HG02884 (cell line): ENCODE results near the gene HEXD.

ENCODE experiments used
- ATAC-seq: cut with Tn5 transposase; IDR thresholded peaks from one replicate; pipeline ENCODE4 v1.9.1; 2021; ENCODE audit warnings: mild to moderate bottlenecking, moderate library complexity; ENCODE audit not compliant: unreplicated experiment

HEXD gene

DNA sequence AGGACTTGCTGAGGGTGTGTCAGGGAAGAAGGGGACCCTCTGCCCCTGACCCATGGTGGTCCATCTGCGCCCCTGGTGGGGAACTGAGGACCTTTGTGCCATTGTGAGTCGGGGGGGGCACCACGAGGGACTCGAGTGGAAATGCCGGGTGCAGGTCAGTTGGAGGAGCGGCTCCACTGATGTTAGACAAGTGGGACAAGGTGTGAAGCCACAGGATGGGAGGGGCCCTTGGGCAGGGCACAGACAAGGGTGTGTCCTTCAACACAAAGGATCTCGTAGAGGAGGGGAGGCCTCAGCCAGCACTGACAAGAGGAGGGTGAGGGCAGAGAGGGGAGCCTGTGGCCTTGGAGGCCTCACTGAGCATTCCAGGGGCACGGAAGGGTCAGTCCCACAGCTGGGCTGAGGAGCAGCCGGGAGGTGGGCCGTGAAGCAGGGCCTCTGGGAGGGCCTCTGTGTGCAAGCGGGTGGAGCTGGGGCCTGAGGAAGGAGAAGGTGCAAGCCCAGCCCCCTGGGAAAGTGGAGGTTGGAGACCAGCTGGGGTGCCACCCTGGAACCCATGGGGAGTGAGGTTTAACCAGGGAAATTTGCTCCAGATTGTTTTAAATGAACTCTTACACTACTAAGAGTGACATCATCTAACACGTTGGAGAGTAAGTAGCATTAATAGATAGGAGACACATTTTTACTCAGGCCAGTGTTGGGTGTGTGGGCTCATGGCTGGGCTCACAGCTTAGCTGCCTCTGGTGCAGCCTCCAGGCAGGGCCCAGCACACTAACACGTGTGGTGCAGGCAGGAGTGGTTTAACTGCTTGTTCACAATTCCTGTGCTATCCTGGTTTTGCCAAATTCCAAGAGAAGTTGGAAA lies 68.3 kb downstream of the HEXD start:
- no peak for ATAC-seq

DNA sequence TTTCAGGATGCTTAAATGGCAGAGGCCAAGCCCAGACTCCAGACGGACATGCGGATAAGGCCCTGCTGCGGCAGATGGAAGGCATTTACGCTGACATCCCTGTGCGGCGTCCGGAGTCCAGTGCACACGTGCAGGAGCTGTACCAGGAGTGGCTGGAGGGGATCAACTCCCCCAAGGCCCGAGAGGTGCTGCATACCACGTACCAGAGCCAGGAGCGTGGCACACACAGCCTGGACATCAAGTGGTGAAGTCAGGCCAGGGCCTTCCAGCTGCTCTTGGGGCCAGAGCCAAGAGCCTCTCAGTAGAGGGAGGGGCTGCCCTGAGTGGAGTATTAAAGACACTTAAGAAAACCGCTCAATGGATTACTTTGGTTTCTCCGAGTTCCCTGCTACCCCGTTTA lies 69.8 kb downstream of the HEXD start:
- ATAC-seq: no peak

DNA sequence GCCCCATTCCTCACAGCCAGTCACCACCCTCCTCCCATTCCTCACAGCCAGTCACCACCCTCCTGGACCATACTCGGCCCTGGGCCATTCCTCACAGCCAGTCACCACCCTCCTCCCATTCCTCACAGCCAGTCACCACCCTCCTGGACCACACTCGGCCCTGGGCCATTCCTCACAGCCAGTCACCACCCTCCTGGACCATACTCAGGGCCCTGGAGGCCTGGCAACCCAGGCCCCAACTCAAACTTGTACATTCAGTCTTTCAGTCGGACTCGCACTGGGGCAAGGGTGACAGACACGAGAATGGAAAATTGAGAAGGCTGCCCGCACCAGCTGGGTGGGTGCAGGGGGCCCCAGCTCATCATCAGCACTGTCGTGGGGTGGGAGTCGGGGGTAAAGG lies 71.0 kb downstream of the HEXD start:
- no peak for ATAC-seq

DNA sequence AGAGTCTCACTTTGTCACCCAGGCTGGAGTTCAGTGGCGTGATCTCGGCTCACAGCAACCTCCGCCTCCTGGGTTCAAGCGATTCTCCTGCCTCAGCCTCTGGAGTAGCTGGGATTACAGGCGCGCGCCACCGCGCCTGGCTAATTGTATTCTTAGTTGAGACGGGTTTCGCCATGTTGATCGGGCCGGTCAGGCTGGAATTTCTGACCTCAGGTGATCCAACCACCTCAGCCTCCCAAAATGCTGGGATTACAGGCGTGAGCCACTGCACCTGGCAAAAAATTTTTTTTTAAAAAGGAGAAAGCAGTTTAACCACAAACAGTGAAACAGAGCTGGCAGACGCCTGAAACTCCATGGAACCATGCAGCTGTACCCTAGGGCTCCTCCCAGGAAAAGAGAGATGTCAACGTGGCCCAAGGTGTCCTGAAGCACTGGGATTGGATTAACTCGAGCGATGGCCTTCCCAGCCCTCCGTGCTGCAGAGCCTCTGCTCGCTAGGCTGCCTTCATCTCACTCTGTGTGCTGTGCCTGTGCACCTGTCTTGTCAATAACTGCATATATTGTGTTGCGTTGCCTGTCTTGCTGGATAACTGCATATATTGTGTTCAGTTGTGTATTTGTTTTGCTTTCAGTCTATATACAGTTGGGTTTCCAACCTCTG lies 71.8 kb downstream of the HEXD start:
- ATAC-seq: no peak

DNA sequence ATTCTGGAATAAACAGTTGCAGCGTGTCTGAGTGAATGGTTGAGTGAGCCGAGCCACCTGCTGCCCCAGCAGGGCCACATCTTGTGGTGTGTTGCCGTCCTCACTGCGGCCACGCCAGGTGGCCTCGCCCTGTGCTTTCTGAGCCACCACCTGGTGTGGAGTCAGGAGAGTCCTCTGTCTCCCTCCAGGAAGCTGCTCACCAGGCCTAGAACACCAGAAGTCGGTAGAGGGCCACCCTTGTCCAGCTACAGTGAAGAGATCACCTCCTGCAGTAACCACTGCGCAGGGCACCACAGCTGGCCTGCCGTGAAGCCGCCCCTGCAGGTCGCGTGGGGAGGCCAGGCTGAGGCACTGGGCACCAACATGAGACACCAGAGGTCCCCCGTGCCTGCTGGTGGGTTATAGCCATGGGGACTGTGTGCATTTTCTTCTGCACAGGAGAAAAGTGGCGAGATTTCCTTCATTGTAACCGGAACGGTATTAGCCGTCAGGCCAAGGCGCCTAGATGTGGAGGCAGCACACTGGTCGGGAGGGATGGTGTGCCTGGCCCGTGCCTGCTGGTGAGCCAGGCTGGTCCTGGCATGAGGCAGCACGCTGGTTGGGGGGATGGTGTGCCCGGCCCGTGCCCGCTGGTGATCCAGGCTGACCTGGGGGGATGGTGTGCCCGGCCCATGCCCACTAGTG lies 72.5 kb downstream of the HEXD start:
- ATAC-seq: no peak

DNA sequence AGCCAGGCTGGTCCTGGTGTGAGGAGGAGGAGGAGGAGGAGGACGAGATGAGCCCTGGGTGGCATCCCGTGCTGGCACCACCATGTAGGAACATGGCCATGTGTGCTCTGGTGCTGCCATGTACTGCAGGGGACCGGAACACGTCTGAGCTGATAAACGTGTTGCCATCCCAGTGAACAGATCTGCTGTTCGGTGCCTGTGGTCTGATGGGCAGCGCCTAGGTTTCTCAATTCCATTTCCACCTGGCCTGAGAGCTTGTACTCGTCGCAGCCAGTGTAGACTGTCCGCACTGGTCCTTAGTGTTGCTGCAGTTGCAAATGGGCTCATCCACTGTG lies 73.0 kb downstream of the HEXD start:
- ATAC-seq: no peak

DNA sequence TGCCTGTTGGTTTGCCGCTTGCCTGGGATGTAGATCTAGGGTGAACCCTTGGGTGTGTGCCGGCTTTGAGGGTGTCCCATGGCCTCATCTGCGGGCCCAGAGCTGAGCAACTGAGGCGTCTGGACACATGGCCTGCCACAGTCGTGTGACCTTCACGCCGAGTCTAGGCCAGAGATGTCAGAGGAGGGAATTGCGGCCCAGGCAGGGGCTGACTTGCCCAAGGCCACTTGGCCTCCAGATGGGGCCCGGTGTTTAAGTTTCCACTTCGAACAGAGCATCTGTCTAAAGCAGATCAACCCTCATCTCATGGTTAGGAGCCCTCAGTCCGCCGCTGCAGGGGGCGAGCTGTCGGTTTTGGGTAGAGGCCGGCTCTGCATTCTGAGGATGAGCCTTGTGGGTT lies 73.4 kb downstream of the HEXD start:
- no peak for ATAC-seq
